Keratinocyte (primary cell): ENCODE results near the gene PVR.

Experiments used
- EZH2 ChIP-seq: IDR thresholded peaks from one replicate; pipeline ENCODE4 v1.6.1; 2012; ENCODE audit warnings: inconsistent platforms, mild to moderate bottlenecking, low read length, moderate library complexity
- TF ChIP-seq, protein P1 (sequence below), 3 experiments: IDR thresholded peaks in 1 of 3; conservative IDR thresholded peaks in 1 of 3; optimal IDR thresholded peaks in 1 of 3; 2 replicates in 2 of 3; 3 replicates in 1 of 3; pipeline versions ENCODE3 to v1.5.1; 2011; ENCODE audit warnings: low read length in 3 of 3, mild to moderate bottlenecking in 3 of 3, moderate library complexity in 2 of 3, control low read depth in 1 of 3, inconsistent platforms in 1 of 3; ENCODE audit not compliant: insufficient read depth in 2 of 3; ENCODE audit errors: extremely low read depth in 1 of 3

DNA sequence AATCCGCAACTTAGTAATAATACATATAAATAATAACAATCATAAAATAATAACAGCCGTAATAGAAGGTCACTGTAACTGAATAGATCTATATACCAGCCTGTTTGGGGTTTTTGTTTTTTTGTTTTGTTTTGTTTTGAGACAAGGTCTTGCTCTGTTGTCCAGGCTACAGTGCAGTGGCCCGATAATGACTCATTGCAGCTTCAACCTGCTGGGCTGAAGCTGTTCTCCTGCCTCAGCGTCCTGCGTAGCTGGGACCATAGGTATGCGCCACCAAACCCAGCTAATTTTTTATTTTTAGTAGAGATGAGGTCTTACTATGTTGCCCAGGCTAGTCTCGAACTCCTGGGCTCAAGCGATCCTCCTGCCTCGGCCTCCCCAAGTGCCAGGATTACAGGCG, 29.4 kb upstream of the PVR start:
- TF ChIP-seq, protein P1, sequence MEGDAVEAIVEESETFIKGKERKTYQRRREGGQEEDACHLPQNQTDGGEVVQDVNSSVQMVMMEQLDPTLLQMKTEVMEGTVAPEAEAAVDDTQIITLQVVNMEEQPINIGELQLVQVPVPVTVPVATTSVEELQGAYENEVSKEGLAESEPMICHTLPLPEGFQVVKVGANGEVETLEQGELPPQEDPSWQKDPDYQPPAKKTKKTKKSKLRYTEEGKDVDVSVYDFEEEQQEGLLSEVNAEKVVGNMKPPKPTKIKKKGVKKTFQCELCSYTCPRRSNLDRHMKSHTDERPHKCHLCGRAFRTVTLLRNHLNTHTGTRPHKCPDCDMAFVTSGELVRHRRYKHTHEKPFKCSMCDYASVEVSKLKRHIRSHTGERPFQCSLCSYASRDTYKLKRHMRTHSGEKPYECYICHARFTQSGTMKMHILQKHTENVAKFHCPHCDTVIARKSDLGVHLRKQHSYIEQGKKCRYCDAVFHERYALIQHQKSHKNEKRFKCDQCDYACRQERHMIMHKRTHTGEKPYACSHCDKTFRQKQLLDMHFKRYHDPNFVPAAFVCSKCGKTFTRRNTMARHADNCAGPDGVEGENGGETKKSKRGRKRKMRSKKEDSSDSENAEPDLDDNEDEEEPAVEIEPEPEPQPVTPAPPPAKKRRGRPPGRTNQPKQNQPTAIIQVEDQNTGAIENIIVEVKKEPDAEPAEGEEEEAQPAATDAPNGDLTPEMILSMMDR (optimal IDR thresholded peaks at IDR 0.05 in 1 of 3, IDR thresholded peaks at IDR 0.05 in 1 of 3, conservative IDR thresholded peaks at IDR 0.05 in 1 of 3; ENCODE audit: extremely low read depth in 1 of 3, insufficient read depth in 2 of 3, low read length in 3 of 3): no peak
- TF ChIP-seq EZH2: no peak
